ENCODE data around the gene TMEM150C. TPM values are rescaled to one million over a fixed set of nuclear protein-coding genes. Genes with fewer than 3 reads are reported as not detected.

The TMEM150C gene
- total RNA-seq, 1 experiment from 2014 or later = 2.7 TPM

- Mint-ChIP-seq H3K27me3 (ENCODE audit: low read depth) (no peaks in the 10 kb centered on the region), H3K27ac (no peak overlapping the region), H3K4me1 (peaks cover 39% of the 10 kb centered on the region), H3K36me3 (no peaks in the 10 kb centered on the region), H3K4me3 (no peak overlapping the region), H3K9me3 (no peaks in the 10 kb centered on the region)
- no peak for DNase-seq (ENCODE audit: low spot score)
- no peak for ATAC-seq
- TF ChIP-seq ZSCAN18 (CRISPR knock-in tag; IDR thresholded peaks at IDR 0.05) (no peak), E2F5 (CRISPR knock-in tag; IDR thresholded peaks at IDR 0.05) (no peak), ZNF121 (CRISPR knock-in tag; IDR thresholded peaks at IDR 0.05) (no peak), ZMAT4 (CRISPR knock-in tag; IDR thresholded peaks at IDR 0.05) (no peak), ATF6 (CRISPR knock-in tag; IDR thresholded peaks at IDR 0.05) (no peak), ARID4B (CRISPR knock-in tag; IDR thresholded peaks at IDR 0.05; ENCODE audit: borderline replicate concordance) (no peak), SMAD4 (CRISPR knock-in tag; IDR thresholded peaks at IDR 0.05) (no peak), MYBL2 (CRISPR knock-in tag; IDR thresholded peaks at IDR 0.05) (no peak), IRF1 (CRISPR knock-in tag; IDR thresholded peaks at IDR 0.05) (no peak), CBFB (CRISPR knock-in tag; IDR thresholded peaks at IDR 0.05; ENCODE audit: low read depth) (no peak), ZNF423 (CRISPR knock-in tag; IDR thresholded peaks at IDR 0.05) (no peak), CREB1 (CRISPR knock-in tag; IDR thresholded peaks at IDR 0.05) (no peak), GTF2I (CRISPR knock-in tag; conservative IDR thresholded peaks at IDR 0.05) (no peak), SP1 (CRISPR knock-in tag; conservative IDR thresholded peaks at IDR 0.05) (no peak), PREB (CRISPR knock-in tag; IDR thresholded peaks at IDR 0.05; ENCODE audit: borderline replicate concordance) (no peak), EMX1 (CRISPR knock-in tag; IDR thresholded peaks at IDR 0.05) (no peak)
- CTCF ChIA-PET = no interaction called here
- POLR2A ChIA-PET = no interaction called here
These were observed 30.9 kb upstream of the TMEM150C start for GRCh38 chr4:82592639-82593038.

Data from WTC11 (cell line).